GM23338 (cell line): ENCODE data around the gene SSBP2. TPM values are rescaled to one million over a fixed set of nuclear protein-coding genes. Genes with fewer than 3 reads are reported as not detected.

Source experiments
- ATAC-seq: fragments of 200-7000 bp; cut with Tn5 transposase; 3 replicates; pipeline ENCODE4 v1.9.1; 2020
- DNase-seq: peaks from one replicate; pipeline ENCODE4 v3.0.0-alpha.2; 2015; ENCODE audit warnings: low spot score
- H2AFZ ChIP-seq: fragments of 200-600 bp; sonication (generic); 2 replicates; pipeline ENCODE4 v1.8.0; 2016; ENCODE audit warnings: antibody characterized with exemption, mild to moderate bottlenecking, moderate library complexity
- H3F3A ChIP-seq: fragments of 200-600 bp; sonication (generic); replicated peaks from 2 replicates; pipeline ENCODE4 v1.8.0; 2017; ENCODE audit warnings: antibody characterized with exemption, mixed run types, low read depth
- H3K27ac ChIP-seq: fragments of 200-600 bp; sonication (generic); 2 replicates; pipeline ENCODE4 v1.6.1; 2016; ENCODE audit warnings: low read depth
- H3K27me3 ChIP-seq: fragments of 200-600 bp; sonication (generic); 2 replicates; pipeline ENCODE4 v1.8.0; 2016; ENCODE audit warnings: mild to moderate bottlenecking, mixed run types, moderate library complexity; ENCODE audit not compliant: insufficient read depth
- H3K36me3 ChIP-seq: fragments of 200-600 bp; sonication (generic); 2 replicates; pipeline ENCODE4 v1.8.0; 2016; ENCODE audit warnings: mild to moderate bottlenecking; ENCODE audit not compliant: insufficient read depth
- H3K4me1 ChIP-seq: fragments of 200-600 bp; sonication (generic); 2 replicates; pipeline ENCODE4 v1.8.0; 2016; ENCODE audit warnings: mild to moderate bottlenecking, moderate library complexity; ENCODE audit not compliant: insufficient read depth
- H3K4me2 ChIP-seq: fragments of 200-600 bp; sonication (generic); 2 replicates; pipeline ENCODE4 v1.7.1; 2017; ENCODE audit warnings: mixed run types
- H3K4me3 ChIP-seq: fragments of 200-600 bp; sonication (generic); 2 replicates; pipeline ENCODE4 v1.6.1; 2016; ENCODE audit warnings: mixed run types
- H3K79me2 ChIP-seq: fragments of 200-600 bp; sonication (generic); replicated peaks from 2 replicates; pipeline ENCODE4 v1.8.0; 2017; ENCODE audit warnings: mild to moderate bottlenecking; ENCODE audit not compliant: insufficient read depth
- H3K9me2 ChIP-seq: fragments of 200-600 bp; sonication (generic); 2 replicates; pipeline ENCODE4 v1.8.0; 2017; ENCODE audit not compliant: insufficient read depth
- H4K20me1 ChIP-seq: fragments of 200-600 bp; sonication (generic); replicated peaks from 2 replicates; pipeline ENCODE4 v1.8.0; 2017; ENCODE audit warnings: mild to moderate bottlenecking; ENCODE audit not compliant: insufficient read depth
- H3K27ac Mint-ChIP-seq: 2 replicates; pipeline ENCODE4 v1.8.0; 2020; ENCODE audit warnings: inconsistent platforms, mild to moderate bottlenecking, moderate library complexity, mixed read lengths
- H3K27me3 Mint-ChIP-seq: 3 replicates; pipeline ENCODE4 v1.8.0; 2022; ENCODE audit warnings: low read depth, mild to moderate bottlenecking, moderate library complexity, mixed read lengths, inconsistent platforms; ENCODE audit not compliant: insufficient read depth, poor library complexity
- H3K36me3 Mint-ChIP-seq: 3 replicates; pipeline ENCODE4 v1.8.0; 2021; ENCODE audit warnings: low read depth, mild to moderate bottlenecking, inconsistent platforms, moderate library complexity, mixed read lengths
- H3K4me1 Mint-ChIP-seq: 3 replicates; pipeline ENCODE4 v1.8.0; 2020; ENCODE audit warnings: mild to moderate bottlenecking, inconsistent platforms, mixed read lengths
- H3K4me3 Mint-ChIP-seq: 3 replicates; pipeline ENCODE4 v1.8.0; 2021; ENCODE audit warnings: moderate library complexity, mild to moderate bottlenecking, inconsistent platforms, mixed read lengths
- H3K9me3 Mint-ChIP-seq: 3 replicates; pipeline ENCODE4 v1.8.0; 2020; ENCODE audit warnings: moderate library complexity, mild to moderate bottlenecking, inconsistent platforms, mixed read lengths
- EZH2 ChIP-seq: fragments of 200-600 bp; sonication (generic); IDR thresholded peaks from one replicate; pipeline ENCODE4 v1.8.0; 2017; ENCODE audit warnings: antibody characterized with exemption, mild to moderate bottlenecking, low read depth; ENCODE audit not compliant: unreplicated experiment
- EZH2phosphoT487 ChIP-seq: fragments of 200-600 bp; sonication (generic); IDR thresholded peaks from one replicate; pipeline ENCODE4 v1.8.1; 2018; ENCODE audit warnings: antibody characterized with exemption; ENCODE audit not compliant: unreplicated experiment
- JUNB ChIP-seq: IDR thresholded peaks from one replicate; pipeline ENCODE4 v1.6.1; 2016; ENCODE audit warnings: antibody characterized with exemption; ENCODE audit not compliant: unreplicated experiment
- NANOG ChIP-seq: IDR thresholded peaks from 2 replicates; pipeline ENCODE4 v1.6.1; 2016; ENCODE audit warnings: antibody characterized with exemption, borderline replicate concordance
- REST ChIP-seq: IDR thresholded peaks from one replicate; pipeline ENCODE4 v1.6.1; 2018; ENCODE audit warnings: antibody characterized with exemption; ENCODE audit not compliant: unreplicated experiment
- STAT1 ChIP-seq: IDR thresholded peaks from one replicate; pipeline ENCODE4 v1.6.1; 2016; ENCODE audit warnings: antibody characterized with exemption; ENCODE audit not compliant: unreplicated experiment
- ZNF114 ChIP-seq: fragments of 250-450 bp; sonication (Bioruptor Pico); IDR thresholded peaks from 2 replicates; pipeline ENCODE4 v1.5.0; 2020; ENCODE audit warnings: mild to moderate bottlenecking, moderate library complexity
- ZNF331 ChIP-seq: fragments of 250-450 bp; sonication (Bioruptor Pico); IDR thresholded peaks from 2 replicates; pipeline ENCODE4 v1.5.0; 2020; ENCODE audit warnings: low read depth, mild to moderate bottlenecking, moderate library complexity
- polyA plus RNA-seq: library from polyadenylated mRNA; unstranded; fragments of >200 nt; fragmentation: Nextera tagmentation; extraction: Ambion mirVana; gene quantifications from 2 replicates; pipeline ENCODE4 v1.2.1, GENCODE V29; 2016
- total RNA-seq: library from RNA; depleted of rRNA; stranded (reverse); fragments of >200 nt; shearing (Covaris generic); gene quantifications from 2 replicates; pipeline ENCODE4 v1.2.3, GENCODE V29; 2014
- TF ChIP-seq, protein P1 (sequence below): IDR thresholded peaks from 2 replicates; pipeline ENCODE4 v1.6.1; 2016; ENCODE audit warnings: antibody characterized with exemption
- TF ChIP-seq, protein P2 (sequence below), 2 experiments: fragments of 200-600 bp in 1 of 2; sonication (generic) in 1 of 2; conservative IDR thresholded peaks; 2 replicates each; pipeline versions ENCODE4 v1.5.1 to v1.6.1; 2016 to 2017; ENCODE audit warnings: antibody characterized with exemption in 2 of 2, low read depth in 2 of 2, mild to moderate bottlenecking in 2 of 2, moderate library complexity in 1 of 2

The SSBP2 gene
- total and polyA plus RNA-seq, 2 experiments from 2014 or later = 21.5 to 24.7 TPM

DNA sequence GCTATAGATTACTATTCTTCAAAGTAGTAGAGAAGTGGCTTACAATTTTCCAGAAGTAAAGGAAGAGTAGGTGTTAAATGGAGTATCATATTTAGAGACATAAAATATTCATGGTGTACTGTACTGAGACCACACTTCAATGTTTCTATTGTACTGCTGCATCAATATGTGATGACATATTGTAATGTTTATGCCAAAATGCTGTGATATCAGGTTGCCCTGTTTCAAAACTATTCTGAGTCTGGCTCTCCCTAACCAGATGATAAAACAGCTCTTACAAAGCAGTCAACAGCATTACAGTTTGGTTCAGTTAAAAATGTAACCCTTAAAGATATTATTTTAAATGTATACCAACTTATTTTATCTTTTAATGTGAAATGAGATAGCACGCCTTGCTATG lies 326.2 kb downstream of the SSBP2 start (continued):
- TF ChIP-seq REST = no peak
- TF ChIP-seq ZNF114 (CRISPR knock-in tag) = no peak
- TF ChIP-seq, protein P1, sequence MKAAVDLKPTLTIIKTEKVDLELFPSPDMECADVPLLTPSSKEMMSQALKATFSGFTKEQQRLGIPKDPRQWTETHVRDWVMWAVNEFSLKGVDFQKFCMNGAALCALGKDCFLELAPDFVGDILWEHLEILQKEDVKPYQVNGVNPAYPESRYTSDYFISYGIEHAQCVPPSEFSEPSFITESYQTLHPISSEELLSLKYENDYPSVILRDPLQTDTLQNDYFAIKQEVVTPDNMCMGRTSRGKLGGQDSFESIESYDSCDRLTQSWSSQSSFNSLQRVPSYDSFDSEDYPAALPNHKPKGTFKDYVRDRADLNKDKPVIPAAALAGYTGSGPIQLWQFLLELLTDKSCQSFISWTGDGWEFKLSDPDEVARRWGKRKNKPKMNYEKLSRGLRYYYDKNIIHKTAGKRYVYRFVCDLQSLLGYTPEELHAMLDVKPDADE = no peak

DNA sequence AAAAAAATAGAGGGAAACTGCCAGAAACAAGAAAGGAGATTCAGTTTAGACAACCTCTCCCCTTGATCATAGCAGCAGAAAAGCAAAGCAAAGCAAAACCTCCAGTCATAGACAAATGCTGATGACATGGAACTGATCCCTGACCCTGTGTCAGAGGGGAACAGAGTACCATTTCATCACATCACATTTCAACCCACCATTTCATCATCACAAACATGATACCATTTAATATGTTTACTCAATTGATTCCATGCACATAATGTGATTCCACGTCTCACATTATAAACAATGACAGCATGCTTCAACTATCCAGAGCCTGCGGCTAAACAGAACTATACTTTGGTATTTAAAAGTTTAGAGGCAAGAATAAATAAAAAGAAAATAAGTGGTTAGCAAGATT lies 328.2 kb downstream of the SSBP2 start:
- no peak overlapping the region for H3K4me3 ChIP-seq
- Mint-ChIP-seq H3K4me1 (peaks cover 17% of the 10 kb centered on the region), H3K4me3 (no peak overlapping the region), H3K27me3 (peaks cover 3% of the 10 kb centered on the region), H3K9me3 (no peaks in the 10 kb centered on the region), H3K27ac (no peak overlapping the region), H3K36me3 (no peaks in the 10 kb centered on the region)
- H3F3A ChIP-seq = no peaks in the 10 kb centered on the region
- H4K20me1 ChIP-seq = no peaks in the 10 kb centered on the region
- ATAC-seq = no peak
- no peak for DNase-seq
- no peaks in the 10 kb centered on the region for H3K27me3 ChIP-seq
- no peak overlapping the region for H2AFZ ChIP-seq
- H3K27ac ChIP-seq = no peak overlapping the region
- H3K36me3 ChIP-seq = no peaks in the 10 kb centered on the region
- H3K4me2 ChIP-seq = no peak overlapping the region
- peaks cover 11% of the 10 kb centered on the region; the same call in 1 of the 2 replicates for H3K4me1 ChIP-seq
- H3K79me2 ChIP-seq = no peaks in the 10 kb centered on the region
- no peaks in the 10 kb centered on the region for H3K9me2 ChIP-seq
- TF ChIP-seq REST (no peak), STAT1 (no peak), ZNF331 (CRISPR knock-in tag) (no peak), NANOG (no peak), EZH2phosphoT487 (no peak), EZH2 (no peak), JUNB (no peak)
- TF ChIP-seq, protein P2, sequence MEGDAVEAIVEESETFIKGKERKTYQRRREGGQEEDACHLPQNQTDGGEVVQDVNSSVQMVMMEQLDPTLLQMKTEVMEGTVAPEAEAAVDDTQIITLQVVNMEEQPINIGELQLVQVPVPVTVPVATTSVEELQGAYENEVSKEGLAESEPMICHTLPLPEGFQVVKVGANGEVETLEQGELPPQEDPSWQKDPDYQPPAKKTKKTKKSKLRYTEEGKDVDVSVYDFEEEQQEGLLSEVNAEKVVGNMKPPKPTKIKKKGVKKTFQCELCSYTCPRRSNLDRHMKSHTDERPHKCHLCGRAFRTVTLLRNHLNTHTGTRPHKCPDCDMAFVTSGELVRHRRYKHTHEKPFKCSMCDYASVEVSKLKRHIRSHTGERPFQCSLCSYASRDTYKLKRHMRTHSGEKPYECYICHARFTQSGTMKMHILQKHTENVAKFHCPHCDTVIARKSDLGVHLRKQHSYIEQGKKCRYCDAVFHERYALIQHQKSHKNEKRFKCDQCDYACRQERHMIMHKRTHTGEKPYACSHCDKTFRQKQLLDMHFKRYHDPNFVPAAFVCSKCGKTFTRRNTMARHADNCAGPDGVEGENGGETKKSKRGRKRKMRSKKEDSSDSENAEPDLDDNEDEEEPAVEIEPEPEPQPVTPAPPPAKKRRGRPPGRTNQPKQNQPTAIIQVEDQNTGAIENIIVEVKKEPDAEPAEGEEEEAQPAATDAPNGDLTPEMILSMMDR (conservative IDR thresholded peaks at IDR 0.05; ENCODE audit: low read depth in 2 of 2) = no peak
- TF ChIP-seq, protein P1 = no peak
